DND-41 (cell line): ENCODE results near the gene UBN2.

Experiments used
- ATAC-seq: fragments of 200-7000 bp; cut with Tn5 transposase; 3 replicates; pipeline ENCODE4 v1.9.1; 2021; ENCODE audit warnings: low read depth; ENCODE audit not compliant: insufficient read depth
- DNase-seq: peaks from one replicate; pipeline ENCODE4 v3.0.0-alpha.2; 2020
- H2AFZ ChIP-seq: 2 replicates; pipeline ENCODE4 v1.6.0; 2012; ENCODE audit warnings: low read depth, low read length
- H3K27ac ChIP-seq: 2 replicates; pipeline ENCODE4 v1.5.1; 2012; ENCODE audit warnings: low read length, inconsistent platforms
- H3K27me3 ChIP-seq: fragments of 200-600 bp; sonication (generic); 2 replicates; pipeline ENCODE4 v1.6.0; 2012; ENCODE audit warnings: low read length, mild to moderate bottlenecking, inconsistent platforms; ENCODE audit not compliant: insufficient read depth, poor library complexity
- H3K36me3 ChIP-seq: 2 replicates; pipeline ENCODE4 v1.5.1; 2012; ENCODE audit warnings: low read length, inconsistent platforms; ENCODE audit not compliant: insufficient read depth
- H3K4me1 ChIP-seq: 2 replicates; pipeline ENCODE4 v1.5.1; 2012; ENCODE audit warnings: mild to moderate bottlenecking, low read length; ENCODE audit not compliant: insufficient read depth
- H3K4me2 ChIP-seq: 2 replicates; pipeline ENCODE4 v1.6.0; 2012; ENCODE audit warnings: mild to moderate bottlenecking, moderate library complexity, low read length, inconsistent platforms; ENCODE audit not compliant: insufficient read depth
- H3K4me3 ChIP-seq, 2 experiments: fragments of 200-600 bp in 1 of 2; shearing (Covaris generic) in 1 of 2; 2 replicates each; pipeline ENCODE4 v1.5.1; 2012 to 2016; ENCODE audit warnings: inconsistent platforms in 2 of 2, low read length in 2 of 2, mild to moderate bottlenecking in 2 of 2, low read depth in 1 of 2, moderate library complexity in 1 of 2
- H3K79me2 ChIP-seq: 2 replicates; pipeline ENCODE4 v1.6.0; 2012; ENCODE audit warnings: low read length, inconsistent platforms; ENCODE audit not compliant: insufficient read depth
- H3K9ac ChIP-seq: 2 replicates; pipeline ENCODE4 v1.6.0; 2012; ENCODE audit warnings: low read depth, mild to moderate bottlenecking, inconsistent platforms, low read length, moderate library complexity
- H3K9me3 ChIP-seq: 2 replicates; pipeline ENCODE4 v1.5.1; 2012; ENCODE audit warnings: low read length, moderate library complexity, mild to moderate bottlenecking, inconsistent platforms; ENCODE audit not compliant: insufficient read depth, severe bottlenecking
- H4K20me1 ChIP-seq: 2 replicates; pipeline ENCODE4 v1.6.0; 2012; ENCODE audit warnings: low read length; ENCODE audit not compliant: insufficient read depth
- EZH2 ChIP-seq: IDR thresholded peaks from 3 replicates; pipeline ENCODE4 v1.6.1; 2012; ENCODE audit warnings: borderline replicate concordance, low read depth, mild to moderate bottlenecking, moderate library complexity, low read length, inconsistent platforms; ENCODE audit not compliant: severe bottlenecking
- TF ChIP-seq, protein P1 (sequence below): IDR thresholded peaks from 2 replicates; pipeline ENCODE4 v1.5.1; 2012; ENCODE audit warnings: borderline replicate concordance, low read length, moderate library complexity, mild to moderate bottlenecking; ENCODE audit not compliant: poor library complexity, severe bottlenecking; ENCODE audit errors: extremely low read depth

The UBN2 gene

DNA sequence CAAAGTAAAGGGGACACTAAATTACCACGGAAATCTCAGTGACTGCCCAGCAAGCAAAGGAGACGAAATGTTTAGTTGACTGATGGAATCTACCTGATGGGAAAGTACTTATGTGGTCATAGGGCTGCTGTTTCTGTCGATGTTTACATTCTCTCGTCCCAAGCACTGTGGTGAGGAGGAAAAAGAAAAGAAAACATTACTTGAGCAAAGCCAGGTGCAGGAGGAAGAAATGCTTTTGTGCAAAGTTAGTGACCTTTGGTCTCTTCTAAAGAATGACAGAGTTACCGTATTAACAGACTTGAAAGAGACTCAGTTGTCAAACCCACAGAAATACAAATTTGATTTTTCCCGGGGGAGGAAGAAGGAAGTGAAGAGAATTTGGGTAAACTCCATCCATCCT is 66.8 kb downstream of the UBN2 start:
- Histone ChIP-seq H3K27me3 (no peaks in the 10 kb centered on the region), H3K4me1 (no peaks in the 10 kb centered on the region), H2AFZ (no peak overlapping the region), H3K79me2 (no peaks in the 10 kb centered on the region), H3K9me3 (no peaks in the 10 kb centered on the region), H3K36me3 (peaks cover 33% of the 10 kb centered on the region; the same call in 1 of the 2 replicates), H3K4me2 (no peak overlapping the region), H3K27ac (no peak overlapping the region), H4K20me1 (no peaks in the 10 kb centered on the region), H3K9ac (no peak overlapping the region), H3K4me3 (no peak overlapping the region)
- TF ChIP-seq EZH2: no peak
- TF ChIP-seq, protein P1, sequence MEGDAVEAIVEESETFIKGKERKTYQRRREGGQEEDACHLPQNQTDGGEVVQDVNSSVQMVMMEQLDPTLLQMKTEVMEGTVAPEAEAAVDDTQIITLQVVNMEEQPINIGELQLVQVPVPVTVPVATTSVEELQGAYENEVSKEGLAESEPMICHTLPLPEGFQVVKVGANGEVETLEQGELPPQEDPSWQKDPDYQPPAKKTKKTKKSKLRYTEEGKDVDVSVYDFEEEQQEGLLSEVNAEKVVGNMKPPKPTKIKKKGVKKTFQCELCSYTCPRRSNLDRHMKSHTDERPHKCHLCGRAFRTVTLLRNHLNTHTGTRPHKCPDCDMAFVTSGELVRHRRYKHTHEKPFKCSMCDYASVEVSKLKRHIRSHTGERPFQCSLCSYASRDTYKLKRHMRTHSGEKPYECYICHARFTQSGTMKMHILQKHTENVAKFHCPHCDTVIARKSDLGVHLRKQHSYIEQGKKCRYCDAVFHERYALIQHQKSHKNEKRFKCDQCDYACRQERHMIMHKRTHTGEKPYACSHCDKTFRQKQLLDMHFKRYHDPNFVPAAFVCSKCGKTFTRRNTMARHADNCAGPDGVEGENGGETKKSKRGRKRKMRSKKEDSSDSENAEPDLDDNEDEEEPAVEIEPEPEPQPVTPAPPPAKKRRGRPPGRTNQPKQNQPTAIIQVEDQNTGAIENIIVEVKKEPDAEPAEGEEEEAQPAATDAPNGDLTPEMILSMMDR: no peak
- DNase-seq: no peak
- no peak for ATAC-seq

DNA sequence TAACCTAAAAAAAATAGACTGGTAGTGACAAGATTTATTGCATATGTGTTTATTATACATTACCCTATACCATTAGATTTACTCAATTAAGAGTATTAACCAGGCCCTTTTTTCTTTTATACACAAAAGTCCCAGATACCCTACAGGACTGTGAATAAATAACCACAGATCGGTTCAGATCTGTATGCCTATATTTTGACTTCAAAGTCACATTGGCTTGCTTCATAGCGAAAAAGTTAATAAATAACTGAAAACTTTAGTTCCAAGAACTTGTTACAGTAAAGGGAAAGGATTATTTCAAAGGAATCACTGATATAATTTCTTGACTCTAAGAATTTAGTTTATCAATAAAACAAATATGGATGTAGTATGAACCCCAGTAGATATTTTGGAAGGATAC is 68.3 kb downstream of the UBN2 start:
- Histone ChIP-seq H4K20me1 (no peaks in the 10 kb centered on the region), H3K27me3 (no peaks in the 10 kb centered on the region), H3K9ac (no peak overlapping the region), H3K79me2 (no peaks in the 10 kb centered on the region), H3K36me3 (peaks cover 26% of the 10 kb centered on the region; the same call in 1 of the 2 replicates), H3K9me3 (no peaks in the 10 kb centered on the region), H2AFZ (no peak overlapping the region), H3K4me1 (no peaks in the 10 kb centered on the region), H3K27ac (no peak overlapping the region), H3K4me2 (no peak overlapping the region), H3K4me3 (no peak overlapping the region)
- DNase-seq (no peak), ATAC-seq (no peak)
- TF ChIP-seq, protein P1: no peak
- no peak for TF ChIP-seq EZH2

DNA sequence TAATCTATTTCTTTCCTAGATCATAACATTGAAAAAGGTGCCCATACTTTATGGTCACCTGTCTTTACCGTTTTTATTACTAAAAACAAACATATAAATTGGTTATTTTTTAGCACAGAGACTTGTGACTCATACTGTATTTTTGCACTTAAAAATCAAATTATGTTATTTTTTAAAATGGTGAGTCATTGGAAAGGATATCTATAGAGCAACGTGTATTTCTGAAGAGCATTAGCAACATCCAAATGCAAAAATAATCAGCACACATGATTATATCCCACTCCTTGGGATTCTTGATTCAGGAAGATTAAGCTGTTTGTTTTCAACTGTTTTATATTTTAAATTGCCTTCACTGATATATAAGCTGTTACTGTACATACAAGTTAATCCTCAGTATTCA is 69.4 kb downstream of the UBN2 start:
- no peaks in the 10 kb centered on the region for H3K27me3 ChIP-seq
- H3K79me2 ChIP-seq: no peaks in the 10 kb centered on the region
- no peak overlapping the region for H2AFZ ChIP-seq
- H3K4me2 ChIP-seq: no peak overlapping the region
- H4K20me1 ChIP-seq: no peaks in the 10 kb centered on the region
- H3K36me3 ChIP-seq: peaks cover 20% of the 10 kb centered on the region; the same call in 1 of the 2 replicates
- no peak overlapping the region for H3K9ac ChIP-seq
- H3K27ac ChIP-seq: no peak overlapping the region
- DNase-seq (no peak), ATAC-seq (no peak)
- TF ChIP-seq, protein P1: no peak
- TF ChIP-seq EZH2: no peak
- H3K4me1 ChIP-seq: no peaks in the 10 kb centered on the region
- no peak overlapping the region for H3K4me3 ChIP-seq
- no peaks in the 10 kb centered on the region for H3K9me3 ChIP-seq

DNA sequence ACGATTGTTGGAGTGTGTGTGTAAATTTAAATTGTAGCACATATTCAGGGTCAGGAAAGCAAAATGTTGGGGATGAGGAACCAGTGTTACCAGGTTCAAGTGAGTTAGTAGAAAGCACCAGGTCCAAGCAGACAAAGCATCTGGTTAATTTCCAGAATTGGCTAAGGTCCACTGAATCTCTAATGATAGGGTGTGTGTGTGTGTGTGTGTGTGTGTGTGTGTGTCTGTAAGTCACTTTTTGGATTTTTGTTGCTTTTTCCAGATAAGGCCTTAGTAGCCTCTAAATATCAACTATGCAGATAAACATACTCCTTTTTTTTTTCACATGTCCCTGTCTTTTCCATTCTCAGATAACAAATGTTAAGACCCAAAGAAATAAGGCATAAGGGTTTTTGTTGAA is 73.5 kb downstream of the UBN2 start:
- no peak overlapping the region for H3K4me2 ChIP-seq
- no peak overlapping the region for H3K27ac ChIP-seq
- no peak overlapping the region for H2AFZ ChIP-seq
- no peaks in the 10 kb centered on the region for H4K20me1 ChIP-seq
- TF ChIP-seq EZH2: no peak
- TF ChIP-seq, protein P1: no peak
- no peaks in the 10 kb centered on the region for H3K79me2 ChIP-seq
- no peak overlapping the region for H3K4me3 ChIP-seq
- H3K9me3 ChIP-seq: no peaks in the 10 kb centered on the region
- H3K4me1 ChIP-seq: no peaks in the 10 kb centered on the region
- ATAC-seq: no peak
- no peak overlapping the region for H3K9ac ChIP-seq
- peaks cover 13% of the 10 kb centered on the region; the same call in 1 of the 2 replicates for H3K36me3 ChIP-seq
- no peak for DNase-seq
- no peaks in the 10 kb centered on the region for H3K27me3 ChIP-seq
